Measurements from ENCODE around the gene ARHGEF9.

DNA sequence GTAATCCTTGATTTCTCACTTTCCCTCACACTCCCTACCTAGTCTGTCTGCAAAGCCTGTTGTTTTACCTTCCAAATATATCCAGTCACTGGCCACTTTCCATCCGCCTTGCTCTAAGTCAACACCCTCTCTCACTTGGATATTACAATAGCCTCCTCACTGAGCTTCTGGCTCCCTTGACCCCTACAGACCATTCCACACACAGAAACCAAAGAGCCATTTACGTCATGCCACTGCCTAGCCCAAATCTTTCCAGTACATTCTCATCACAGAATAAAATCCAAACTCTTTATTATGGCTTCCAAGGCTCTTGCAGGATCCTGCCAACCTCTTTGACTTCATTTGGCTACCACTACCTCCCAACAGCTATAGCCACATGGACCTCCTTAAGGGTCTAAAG, 25.7 kb upstream of the ARHGEF9 start:
- TF ChIP-seq, protein P1, sequence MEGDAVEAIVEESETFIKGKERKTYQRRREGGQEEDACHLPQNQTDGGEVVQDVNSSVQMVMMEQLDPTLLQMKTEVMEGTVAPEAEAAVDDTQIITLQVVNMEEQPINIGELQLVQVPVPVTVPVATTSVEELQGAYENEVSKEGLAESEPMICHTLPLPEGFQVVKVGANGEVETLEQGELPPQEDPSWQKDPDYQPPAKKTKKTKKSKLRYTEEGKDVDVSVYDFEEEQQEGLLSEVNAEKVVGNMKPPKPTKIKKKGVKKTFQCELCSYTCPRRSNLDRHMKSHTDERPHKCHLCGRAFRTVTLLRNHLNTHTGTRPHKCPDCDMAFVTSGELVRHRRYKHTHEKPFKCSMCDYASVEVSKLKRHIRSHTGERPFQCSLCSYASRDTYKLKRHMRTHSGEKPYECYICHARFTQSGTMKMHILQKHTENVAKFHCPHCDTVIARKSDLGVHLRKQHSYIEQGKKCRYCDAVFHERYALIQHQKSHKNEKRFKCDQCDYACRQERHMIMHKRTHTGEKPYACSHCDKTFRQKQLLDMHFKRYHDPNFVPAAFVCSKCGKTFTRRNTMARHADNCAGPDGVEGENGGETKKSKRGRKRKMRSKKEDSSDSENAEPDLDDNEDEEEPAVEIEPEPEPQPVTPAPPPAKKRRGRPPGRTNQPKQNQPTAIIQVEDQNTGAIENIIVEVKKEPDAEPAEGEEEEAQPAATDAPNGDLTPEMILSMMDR (IDR thresholded peaks at IDR 0.05) = no peak
- no peak for TF ChIP-seq POLR2A (IDR thresholded peaks at IDR 0.05)

Data from transverse colon (tissue), 3 donors.